ENCODE measurements around the gene FKBP2.

FKBP2 gene

GRCh38 chr11:64286801-64287159, 45.9 kb downstream of the FKBP2 start:
- DNase-seq = no peak

GRCh38 chr11:64287676-64288352, 46.9 kb downstream of the FKBP2 start:
- no peak for DNase-seq

GRCh38 chr11:64288353-64288750, 47.5 kb downstream of the FKBP2 start:
- no peak for DNase-seq

GRCh38 chr11:64289002-64289564, 48.2 kb downstream of the FKBP2 start:
- no peak for DNase-seq

GRCh38 chr11:64290352-64291261, 49.7 kb downstream of the FKBP2 start:
- DNase-seq = no peak

- DNase-seq = no peak
Measured at GRCh38 chr11:64291262-64291751, 50.4 kb downstream of the FKBP2 start, which contains the start of gene KCNK4. Gene KCNK4, plus strand, starts transcription at chr11:64291302. Its CDS starts 1,717 bp downstream, at chr11:64293019.

- no peak for DNase-seq
Measured at GRCh38 chr11:64291752-64292459, 51.0 kb downstream of the FKBP2 start.

GRCh38 chr11:64292460-64293254, 51.8 kb downstream of the FKBP2 start:
- no peak for DNase-seq
